Lower leg skin (tissue), 3 donors: ENCODE data around the gene KRT84.

Source experiments
- POLR2A ChIP-seq, 2 donors: fragments of 450-650 bp; IDR thresholded peaks; one replicate each; pipeline ENCODE4 v1.6.1; 2016 to 2017; ENCODE audit warnings: antibody characterized with exemption in 2 of 2, mild to moderate bottlenecking in 1 of 2, moderate library complexity in 1 of 2
- TF ChIP-seq, protein P1 (sequence below), 3 donors: fragments of 450-650 bp; IDR thresholded peaks; one replicate each; pipeline ENCODE4 v1.5.1; 2016; ENCODE audit warnings: antibody characterized with exemption in 3 of 3, mild to moderate bottlenecking in 3 of 3, moderate library complexity in 2 of 3

DNA sequence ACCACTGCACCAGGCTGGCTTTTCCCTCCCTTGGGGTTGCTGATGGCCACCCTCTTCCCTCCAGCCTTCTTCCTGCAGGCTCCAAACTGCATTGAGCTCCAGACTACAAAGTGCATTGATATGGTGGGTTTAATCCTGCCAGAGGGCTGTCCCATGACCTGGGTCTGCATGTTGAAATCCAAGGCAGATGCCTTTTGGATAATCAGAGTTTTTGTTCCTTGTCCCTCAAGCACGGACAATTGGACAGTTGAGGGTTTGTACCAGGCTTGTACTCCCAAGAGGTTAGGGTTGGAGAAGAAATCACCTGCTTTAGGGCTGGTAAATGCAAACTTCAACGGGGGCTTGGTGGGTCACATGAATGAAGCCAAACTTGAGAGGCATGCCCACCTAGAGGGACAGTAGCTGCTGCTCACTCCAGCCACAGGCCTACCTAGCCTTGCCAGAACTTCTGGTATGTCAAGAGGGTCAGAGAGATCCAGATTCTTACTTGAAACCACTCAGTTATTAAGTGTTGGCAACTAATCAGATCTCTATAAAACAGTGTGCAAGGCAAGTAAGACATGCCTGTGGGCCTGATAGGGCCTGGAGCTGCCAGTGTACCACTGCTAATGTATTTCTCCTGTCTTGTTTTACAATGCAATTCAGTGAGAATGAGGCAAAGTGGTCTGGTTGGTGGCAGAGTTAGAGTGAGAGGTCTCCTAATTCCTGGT lies 42.5 kb downstream of the KRT84 start:
- TF ChIP-seq, protein P1, sequence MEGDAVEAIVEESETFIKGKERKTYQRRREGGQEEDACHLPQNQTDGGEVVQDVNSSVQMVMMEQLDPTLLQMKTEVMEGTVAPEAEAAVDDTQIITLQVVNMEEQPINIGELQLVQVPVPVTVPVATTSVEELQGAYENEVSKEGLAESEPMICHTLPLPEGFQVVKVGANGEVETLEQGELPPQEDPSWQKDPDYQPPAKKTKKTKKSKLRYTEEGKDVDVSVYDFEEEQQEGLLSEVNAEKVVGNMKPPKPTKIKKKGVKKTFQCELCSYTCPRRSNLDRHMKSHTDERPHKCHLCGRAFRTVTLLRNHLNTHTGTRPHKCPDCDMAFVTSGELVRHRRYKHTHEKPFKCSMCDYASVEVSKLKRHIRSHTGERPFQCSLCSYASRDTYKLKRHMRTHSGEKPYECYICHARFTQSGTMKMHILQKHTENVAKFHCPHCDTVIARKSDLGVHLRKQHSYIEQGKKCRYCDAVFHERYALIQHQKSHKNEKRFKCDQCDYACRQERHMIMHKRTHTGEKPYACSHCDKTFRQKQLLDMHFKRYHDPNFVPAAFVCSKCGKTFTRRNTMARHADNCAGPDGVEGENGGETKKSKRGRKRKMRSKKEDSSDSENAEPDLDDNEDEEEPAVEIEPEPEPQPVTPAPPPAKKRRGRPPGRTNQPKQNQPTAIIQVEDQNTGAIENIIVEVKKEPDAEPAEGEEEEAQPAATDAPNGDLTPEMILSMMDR (IDR thresholded peaks at IDR 0.05), result no peak
- no peak for TF ChIP-seq POLR2A (IDR thresholded peaks at IDR 0.05)
